K562 (cell line): ENCODE data around the gene C19orf44. TPM values are rescaled to one million over a fixed set of nuclear protein-coding genes. Genes with fewer than 3 reads are reported as not detected.

ENCODE experiments used
- ARID2 ChIP-seq: fragments of 450-650 bp; IDR thresholded peaks from 2 replicates; pipeline ENCODE4 v1.6.1; 2017; ENCODE audit warnings: antibody characterized with exemption, mild to moderate bottlenecking
- CBX2 ChIP-seq: fragments of 200-600 bp; sonication (generic); IDR thresholded peaks from one replicate; pipeline ENCODE4 v1.6.1; 2012; ENCODE audit warnings: mild to moderate bottlenecking, low read length, inconsistent platforms; ENCODE audit not compliant: insufficient read depth, poor library complexity, severe bottlenecking
- CBX5 ChIP-seq: IDR thresholded peaks from 2 replicates; pipeline ENCODE4 v1.6.1; 2014; ENCODE audit warnings: low read depth, borderline replicate concordance
- ELF1 ChIP-seq: fragments of 200-800 bp; sonication (Bioruptor generic); IDR thresholded peaks from 2 replicates; pipeline ENCODE4 v1.6.1; 2016; ENCODE audit warnings: missing genetic modification characterization, missing compliant biosample characterization
- ETV5 ChIP-seq: sonication (generic); formaldehyde crosslinking; IDR thresholded peaks from 2 replicates; pipeline ENCODE4 v1.4.0; 2020; ENCODE audit warnings: low read depth, mild to moderate bottlenecking, missing genetic modification reagents
- HDGF ChIP-seq: fragments of 450-650 bp; IDR thresholded peaks from 2 replicates; pipeline ENCODE4 v1.6.1; 2016
- ILK ChIP-seq: fragments of 450-650 bp; IDR thresholded peaks from 2 replicates; pipeline ENCODE4 v1.6.1; 2016; ENCODE audit warnings: missing genetic modification characterization, low read depth, mild to moderate bottlenecking, missing compliant biosample characterization, moderate library complexity, borderline replicate concordance
- IRF2 ChIP-seq: sonication (generic); formaldehyde crosslinking; IDR thresholded peaks from 2 replicates; pipeline ENCODE4 v1.8.1; 2022; ENCODE audit warnings: mild to moderate bottlenecking, missing genetic modification reagents
- L3MBTL2 ChIP-seq: fragments of 450-650 bp; IDR thresholded peaks from 2 replicates; pipeline ENCODE4 v1.6.1; 2016; ENCODE audit warnings: mild to moderate bottlenecking, moderate library complexity
- RAD51 ChIP-seq: fragments of 450-650 bp; IDR thresholded peaks from 2 replicates; pipeline ENCODE4 v1.7.1; 2016; ENCODE audit warnings: low read depth, mild to moderate bottlenecking, borderline replicate concordance
- RB1 ChIP-seq: fragments of 450-650 bp; IDR thresholded peaks from 2 replicates; pipeline ENCODE4 v1.6.1; 2017; ENCODE audit warnings: low read depth, mild to moderate bottlenecking
- RBM17 ChIP-seq: fragments of 200-400 bp; formaldehyde crosslinking; IDR thresholded peaks from 2 replicates; pipeline ENCODE4 v1.6.1; 2017; ENCODE audit warnings: low read depth, mild to moderate bottlenecking, low read length, borderline replicate concordance
- RNF219 ChIP-seq: fragments of 250-450 bp; sonication (Bioruptor Pico); IDR thresholded peaks from 2 replicates; pipeline ENCODE4 v1.5.0; 2022; ENCODE audit warnings: mild to moderate bottlenecking
- SAFB ChIP-seq: fragments of 200-400 bp; formaldehyde crosslinking; IDR thresholded peaks from 2 replicates; pipeline ENCODE4 v1.6.1; 2017; ENCODE audit warnings: low read depth, low read length, borderline replicate concordance
- TARDBP ChIP-seq: fragments of 450-650 bp; IDR thresholded peaks from 2 replicates; pipeline ENCODE4 v1.6.1; 2016
- THRB ChIP-seq: fragments of 450-650 bp; formaldehyde crosslinking; conservative IDR thresholded peaks from 2 replicates; pipeline ENCODE4 v1.4.0; 2022; ENCODE audit warnings: mild to moderate bottlenecking, missing genetic modification characterization
- ZBTB9 ChIP-seq: fragments of 450-650 bp; formaldehyde crosslinking; IDR thresholded peaks from 2 replicates; pipeline ENCODE4 v1.4.0; 2020; ENCODE audit warnings: mild to moderate bottlenecking, moderate library complexity
- ZC3H11A ChIP-seq: IDR thresholded peaks from 2 replicates; pipeline ENCODE4 v1.6.1; 2012; ENCODE audit warnings: low read depth, low read length, improper control_type of control experiment
- ZFP36 ChIP-seq: fragments of 150-350 bp; IDR thresholded peaks from 2 replicates; pipeline ENCODE4 v1.6.1; 2018; ENCODE audit warnings: low read length, low read depth; ENCODE audit not compliant: partially characterized antibody
- ZNF23 ChIP-seq: fragments of 250-450 bp; sonication (Bioruptor Pico); IDR thresholded peaks from 2 replicates; pipeline ENCODE4 v1.4.0; 2020; ENCODE audit warnings: mild to moderate bottlenecking
- ZNF232 ChIP-seq: sonication (generic); formaldehyde crosslinking; IDR thresholded peaks from 2 replicates; pipeline ENCODE4 v1.8.0; 2022; ENCODE audit warnings: mild to moderate bottlenecking, missing genetic modification reagents
- ZNF316 ChIP-seq: fragments of 450-650 bp; IDR thresholded peaks from 2 replicates; pipeline ENCODE4 v1.6.1; 2016
- ZNF507 ChIP-seq: conservative IDR thresholded peaks from 2 replicates; pipeline ENCODE4 v1.6.1; 2017; ENCODE audit warnings: missing genetic modification characterization, missing compliant biosample characterization
- ZNF785 ChIP-seq: fragments of 250-450 bp; sonication (Bioruptor Pico); IDR thresholded peaks from 2 replicates; pipeline ENCODE4 v1.4.0; 2020; ENCODE audit warnings: mild to moderate bottlenecking
- ZNF830 ChIP-seq: fragments of 250-450 bp; sonication (Bioruptor Pico); IDR thresholded peaks from 2 replicates; pipeline ENCODE4 v1.5.0; 2021; ENCODE audit warnings: mild to moderate bottlenecking
- polyA plus RNA-seq, 8 experiments: library from polyadenylated mRNA; depleted of rRNA in 4 of 8; stranded (reverse) in 5 of 8; unstranded in 3 of 8; fragments of >200 nt; fragmentation: Nextera tagmentation in 2 of 8; fragmentation: Illumina TruSeq in 1 of 8; extraction: Ambion mirVana in 2 of 8; extraction: Trizol in 1 of 8; gene quantifications; 2 replicates each; pipeline versions ENCODE4 v1.2.1 to v1.2.3, GENCODE V29; 2011 to 2014; ENCODE audit warnings: inconsistent platforms in 1 of 8, missing spikeins in 1 of 8
- total RNA-seq, 7 experiments: library from RNA; depleted of rRNA in 6 of 7; stranded (reverse); fragments of >200 nt in 6 of 7; fragmentation: Illumina TruSeq in 2 of 7; extraction: Trizol in 2 of 7; gene quantifications; 2 replicates each; pipeline versions ENCODE4 v1.2.1 to v1.2.3, GENCODE V29; 2011 to 2021; ENCODE audit warnings: low replicate concordance in 1 of 7
- TF ChIP-seq, protein P1 (sequence below): fragments of 450-650 bp; IDR thresholded peaks from 2 replicates; pipeline ENCODE4 v1.6.1; 2014; ENCODE audit warnings: low read depth, mild to moderate bottlenecking, moderate library complexity, borderline replicate concordance

C19orf44 gene
- total and polyA plus RNA-seq, 9 of the 15 experiments (the other 6 are each of a cell fraction or from before 2014, with no cell fraction given) = 0.41 to 7.7 (median 3.5) TPM

- TF ChIP-seq, protein P1, sequence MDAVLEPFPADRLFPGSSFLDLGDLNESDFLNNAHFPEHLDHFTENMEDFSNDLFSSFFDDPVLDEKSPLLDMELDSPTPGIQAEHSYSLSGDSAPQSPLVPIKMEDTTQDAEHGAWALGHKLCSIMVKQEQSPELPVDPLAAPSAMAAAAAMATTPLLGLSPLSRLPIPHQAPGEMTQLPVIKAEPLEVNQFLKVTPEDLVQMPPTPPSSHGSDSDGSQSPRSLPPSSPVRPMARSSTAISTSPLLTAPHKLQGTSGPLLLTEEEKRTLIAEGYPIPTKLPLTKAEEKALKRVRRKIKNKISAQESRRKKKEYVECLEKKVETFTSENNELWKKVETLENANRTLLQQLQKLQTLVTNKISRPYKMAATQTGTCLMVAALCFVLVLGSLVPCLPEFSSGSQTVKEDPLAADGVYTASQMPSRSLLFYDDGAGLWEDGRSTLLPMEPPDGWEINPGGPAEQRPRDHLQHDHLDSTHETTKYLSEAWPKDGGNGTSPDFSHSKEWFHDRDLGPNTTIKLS = no peak
- TF ChIP-seq ZBTB9 (CRISPR knock-in tag) (0 out of 2 replicates have a peak, but pooled peaks have one; percentile 16), ETV5 (CRISPR knock-in tag) (no peak), ELF1 (no peak), ILK (tag) (no peak), L3MBTL2 (peak; percentile 90), CBX2 (no peak), IRF2 (CRISPR knock-in tag) (no peak), THRB (CRISPR knock-in tag) (no peak), RNF219 (no peak), TARDBP (no peak), ZNF232 (CRISPR knock-in tag) (no peak), CBX5 (no peak), RAD51 (peak; percentile 68), ZC3H11A (no peak), ZNF316 (no peak), HDGF (no peak), ZFP36 (peak; percentile 31), ZNF23 (CRISPR knock-in tag) (no peak), SAFB (no peak), ZNF785 (CRISPR knock-in tag) (no peak), ZNF507 (tag) (no peak), ARID2 (no peak), RB1 (no peak), ZNF830 (no peak), RBM17 (no peak)
Observed at GRCh38 chr19:16446724-16447368, 49.3 kb upstream of the C19orf44 start (continued).
